GM23338 (cell line): Measurements from ENCODE around the gene LSM2. TPM values are rescaled to one million over a fixed set of nuclear protein-coding genes. Genes with fewer than 3 reads are reported as not detected.

Experiments
- ATAC-seq: fragments of 200-7000 bp; cut with Tn5 transposase; 3 replicates; pipeline ENCODE4 v1.9.1; 2020
- DNase-seq: peaks from one replicate; pipeline ENCODE4 v3.0.0-alpha.2; 2015; ENCODE audit warnings: low spot score
- H2AFZ ChIP-seq: fragments of 200-600 bp; sonication (generic); 2 replicates; pipeline ENCODE4 v1.8.0; 2016; ENCODE audit warnings: antibody characterized with exemption, mild to moderate bottlenecking, moderate library complexity
- H3F3A ChIP-seq: fragments of 200-600 bp; sonication (generic); replicated peaks from 2 replicates; pipeline ENCODE4 v1.8.0; 2017; ENCODE audit warnings: antibody characterized with exemption, mixed run types, low read depth
- H3K27ac ChIP-seq: fragments of 200-600 bp; sonication (generic); 2 replicates; pipeline ENCODE4 v1.6.1; 2016; ENCODE audit warnings: low read depth
- H3K27me3 ChIP-seq: fragments of 200-600 bp; sonication (generic); 2 replicates; pipeline ENCODE4 v1.8.0; 2016; ENCODE audit warnings: mild to moderate bottlenecking, mixed run types, moderate library complexity; ENCODE audit not compliant: insufficient read depth
- H3K36me3 ChIP-seq: fragments of 200-600 bp; sonication (generic); 2 replicates; pipeline ENCODE4 v1.8.0; 2016; ENCODE audit warnings: mild to moderate bottlenecking; ENCODE audit not compliant: insufficient read depth
- H3K4me1 ChIP-seq: fragments of 200-600 bp; sonication (generic); 2 replicates; pipeline ENCODE4 v1.8.0; 2016; ENCODE audit warnings: mild to moderate bottlenecking, moderate library complexity; ENCODE audit not compliant: insufficient read depth
- H3K4me2 ChIP-seq: fragments of 200-600 bp; sonication (generic); 2 replicates; pipeline ENCODE4 v1.7.1; 2017; ENCODE audit warnings: mixed run types
- H3K4me3 ChIP-seq: fragments of 200-600 bp; sonication (generic); 2 replicates; pipeline ENCODE4 v1.6.1; 2016; ENCODE audit warnings: mixed run types
- H3K79me2 ChIP-seq: fragments of 200-600 bp; sonication (generic); replicated peaks from 2 replicates; pipeline ENCODE4 v1.8.0; 2017; ENCODE audit warnings: mild to moderate bottlenecking; ENCODE audit not compliant: insufficient read depth
- H3K9me2 ChIP-seq: fragments of 200-600 bp; sonication (generic); 2 replicates; pipeline ENCODE4 v1.8.0; 2017; ENCODE audit not compliant: insufficient read depth
- H4K20me1 ChIP-seq: fragments of 200-600 bp; sonication (generic); replicated peaks from 2 replicates; pipeline ENCODE4 v1.8.0; 2017; ENCODE audit warnings: mild to moderate bottlenecking; ENCODE audit not compliant: insufficient read depth
- H3K27ac Mint-ChIP-seq: 2 replicates; pipeline ENCODE4 v1.8.0; 2020; ENCODE audit warnings: inconsistent platforms, mild to moderate bottlenecking, moderate library complexity, mixed read lengths
- H3K27me3 Mint-ChIP-seq: 3 replicates; pipeline ENCODE4 v1.8.0; 2022; ENCODE audit warnings: low read depth, mild to moderate bottlenecking, moderate library complexity, mixed read lengths, inconsistent platforms; ENCODE audit not compliant: insufficient read depth, poor library complexity
- H3K36me3 Mint-ChIP-seq: 3 replicates; pipeline ENCODE4 v1.8.0; 2021; ENCODE audit warnings: low read depth, mild to moderate bottlenecking, inconsistent platforms, moderate library complexity, mixed read lengths
- H3K4me1 Mint-ChIP-seq: 3 replicates; pipeline ENCODE4 v1.8.0; 2020; ENCODE audit warnings: mild to moderate bottlenecking, inconsistent platforms, mixed read lengths
- H3K4me3 Mint-ChIP-seq: 3 replicates; pipeline ENCODE4 v1.8.0; 2021; ENCODE audit warnings: moderate library complexity, mild to moderate bottlenecking, inconsistent platforms, mixed read lengths
- H3K9me3 Mint-ChIP-seq: 3 replicates; pipeline ENCODE4 v1.8.0; 2020; ENCODE audit warnings: moderate library complexity, mild to moderate bottlenecking, inconsistent platforms, mixed read lengths
- EZH2phosphoT487 ChIP-seq: fragments of 200-600 bp; sonication (generic); IDR thresholded peaks from one replicate; pipeline ENCODE4 v1.8.1; 2018; ENCODE audit warnings: antibody characterized with exemption; ENCODE audit not compliant: unreplicated experiment
- NANOG ChIP-seq: IDR thresholded peaks from 2 replicates; pipeline ENCODE4 v1.6.1; 2016; ENCODE audit warnings: antibody characterized with exemption, borderline replicate concordance
- REST ChIP-seq: IDR thresholded peaks from one replicate; pipeline ENCODE4 v1.6.1; 2018; ENCODE audit warnings: antibody characterized with exemption; ENCODE audit not compliant: unreplicated experiment
- ZNF114 ChIP-seq: fragments of 250-450 bp; sonication (Bioruptor Pico); IDR thresholded peaks from 2 replicates; pipeline ENCODE4 v1.5.0; 2020; ENCODE audit warnings: mild to moderate bottlenecking, moderate library complexity
- ZNF331 ChIP-seq: fragments of 250-450 bp; sonication (Bioruptor Pico); IDR thresholded peaks from 2 replicates; pipeline ENCODE4 v1.5.0; 2020; ENCODE audit warnings: low read depth, mild to moderate bottlenecking, moderate library complexity
- polyA plus RNA-seq: library from polyadenylated mRNA; unstranded; fragments of >200 nt; fragmentation: Nextera tagmentation; extraction: Ambion mirVana; gene quantifications from 2 replicates; pipeline ENCODE4 v1.2.1, GENCODE V29; 2016
- total RNA-seq: library from RNA; depleted of rRNA; stranded (reverse); fragments of >200 nt; shearing (Covaris generic); gene quantifications from 2 replicates; pipeline ENCODE4 v1.2.3, GENCODE V29; 2014
- TF ChIP-seq, protein P1 (sequence below): fragments of 250-450 bp; sonication (Bioruptor Pico); IDR thresholded peaks from 2 replicates; pipeline ENCODE4 v1.5.0; 2020; ENCODE audit warnings: mild to moderate bottlenecking, moderate library complexity

LSM2 gene
- total and polyA plus RNA-seq, 2 experiments from 2014 or later = 106 to 140 TPM

GRCh38 chr6:31844507-31844906 is 37.7 kb upstream of the LSM2 start (continued):
- TF ChIP-seq, protein P1, sequence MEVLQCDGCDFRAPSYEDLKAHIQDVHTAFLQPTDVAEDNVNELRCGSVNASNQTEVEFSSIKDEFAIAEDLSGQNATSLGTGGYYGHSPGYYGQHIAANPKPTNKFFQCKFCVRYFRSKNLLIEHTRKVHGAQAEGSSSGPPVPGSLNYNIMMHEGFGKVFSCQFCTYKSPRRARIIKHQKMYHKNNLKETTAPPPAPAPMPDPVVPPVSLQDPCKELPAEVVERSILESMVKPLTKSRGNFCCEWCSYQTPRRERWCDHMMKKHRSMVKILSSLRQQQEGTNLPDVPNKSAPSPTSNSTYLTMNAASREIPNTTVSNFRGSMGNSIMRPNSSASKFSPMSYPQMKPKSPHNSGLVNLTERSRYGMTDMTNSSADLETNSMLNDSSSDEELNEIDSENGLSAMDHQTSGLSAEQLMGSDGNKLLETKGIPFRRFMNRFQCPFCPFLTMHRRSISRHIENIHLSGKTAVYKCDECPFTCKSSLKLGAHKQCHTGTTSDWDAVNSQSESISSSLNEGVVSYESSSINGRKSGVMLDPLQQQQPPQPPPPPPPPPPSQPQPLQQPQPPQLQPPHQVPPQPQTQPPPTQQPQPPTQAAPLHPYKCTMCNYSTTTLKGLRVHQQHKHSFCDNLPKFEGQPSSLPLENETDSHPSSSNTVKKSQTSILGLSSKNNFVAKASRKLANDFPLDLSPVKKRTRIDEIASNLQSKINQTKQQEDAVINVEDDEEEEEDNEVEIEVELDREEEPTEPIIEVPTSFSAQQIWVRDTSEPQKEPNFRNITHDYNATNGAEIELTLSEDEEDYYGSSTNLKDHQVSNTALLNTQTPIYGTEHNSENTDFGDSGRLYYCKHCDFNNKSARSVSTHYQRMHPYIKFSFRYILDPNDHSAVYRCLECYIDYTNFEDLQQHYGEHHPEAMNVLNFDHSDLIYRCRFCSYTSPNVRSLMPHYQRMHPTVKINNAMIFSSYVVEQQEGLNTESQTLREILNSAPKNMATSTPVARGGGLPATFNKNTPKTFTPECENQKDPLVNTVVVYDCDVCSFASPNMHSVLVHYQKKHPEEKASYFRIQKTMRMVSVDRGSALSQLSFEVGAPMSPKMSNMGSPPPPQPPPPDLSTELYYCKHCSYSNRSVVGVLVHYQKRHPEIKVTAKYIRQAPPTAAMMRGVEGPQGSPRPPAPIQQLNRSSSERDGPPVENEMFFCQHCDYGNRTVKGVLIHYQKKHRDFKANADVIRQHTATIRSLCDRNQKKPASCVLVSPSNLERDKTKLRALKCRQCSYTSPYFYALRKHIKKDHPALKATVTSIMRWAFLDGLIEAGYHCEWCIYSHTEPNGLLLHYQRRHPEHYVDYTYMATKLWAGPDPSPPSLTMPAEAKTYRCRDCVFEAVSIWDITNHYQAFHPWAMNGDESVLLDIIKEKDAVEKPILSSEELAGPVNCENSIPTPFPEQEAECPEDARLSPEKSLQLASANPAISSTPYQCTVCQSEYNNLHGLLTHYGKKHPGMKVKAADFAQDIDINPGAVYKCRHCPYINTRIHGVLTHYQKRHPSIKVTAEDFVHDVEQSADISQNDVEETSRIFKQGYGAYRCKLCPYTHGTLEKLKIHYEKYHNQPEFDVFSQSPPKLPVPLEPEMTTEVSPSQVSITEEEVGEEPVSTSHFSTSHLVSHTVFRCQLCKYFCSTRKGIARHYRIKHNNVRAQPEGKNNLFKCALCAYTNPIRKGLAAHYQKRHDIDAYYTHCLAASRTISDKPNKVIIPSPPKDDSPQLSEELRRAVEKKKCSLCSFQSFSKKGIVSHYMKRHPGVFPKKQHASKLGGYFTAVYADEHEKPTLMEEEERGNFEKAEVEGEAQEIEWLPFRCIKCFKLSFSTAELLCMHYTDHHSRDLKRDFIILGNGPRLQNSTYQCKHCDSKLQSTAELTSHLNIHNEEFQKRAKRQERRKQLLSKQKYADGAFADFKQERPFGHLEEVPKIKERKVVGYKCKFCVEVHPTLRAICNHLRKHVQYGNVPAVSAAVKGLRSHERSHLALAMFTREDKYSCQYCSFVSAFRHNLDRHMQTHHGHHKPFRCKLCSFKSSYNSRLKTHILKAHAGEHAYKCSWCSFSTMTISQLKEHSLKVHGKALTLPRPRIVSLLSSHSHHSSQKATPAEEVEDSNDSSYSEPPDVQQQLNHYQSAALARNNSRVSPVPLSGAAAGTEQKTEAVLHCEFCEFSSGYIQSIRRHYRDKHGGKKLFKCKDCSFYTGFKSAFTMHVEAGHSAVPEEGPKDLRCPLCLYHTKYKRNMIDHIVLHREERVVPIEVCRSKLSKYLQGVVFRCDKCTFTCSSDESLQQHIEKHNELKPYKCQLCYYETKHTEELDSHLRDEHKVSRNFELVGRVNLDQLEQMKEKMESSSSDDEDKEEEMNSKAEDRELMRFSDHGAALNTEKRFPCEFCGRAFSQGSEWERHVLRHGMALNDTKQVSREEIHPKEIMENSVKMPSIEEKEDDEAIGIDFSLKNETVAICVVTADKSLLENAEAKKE (CRISPR knock-in tag) = no peak
- TF ChIP-seq ZNF331 (CRISPR knock-in tag) = no peak

GRCh38 chr6:31842053-31842452 is 35.3 kb upstream of the LSM2 start:
- Mint-ChIP-seq H3K27me3 (peaks cover 11% of the 10 kb centered on the region), H3K4me1 (peaks cover 13% of the 10 kb centered on the region), H3K36me3 (peaks cover 46% of the 10 kb centered on the region), H3K9me3 (no peaks in the 10 kb centered on the region; the same call in 2 of the 3 replicates), H3K4me3 (no peak overlapping the region), H3K27ac (no peak overlapping the region)
- Histone ChIP-seq H3K9me2 (no peaks in the 10 kb centered on the region), H3K27me3 (no peaks in the 10 kb centered on the region), H3K4me1 (peaks cover 12% of the 10 kb centered on the region), H4K20me1 (peaks cover 30% of the 10 kb centered on the region), H3K4me2 (no peak overlapping the region), H2AFZ (no peak overlapping the region), H3K4me3 (no peak overlapping the region), H3K79me2 (peaks cover 20% of the 10 kb centered on the region), H3K36me3 (peaks cover 37% of the 10 kb centered on the region), H3F3A (peaks cover 51% of the 10 kb centered on the region), H3K27ac (peak overlapping the region; percentile 75)
- ATAC-seq = peak; percentile 4; the same call in 1 of the 3 replicates
- no peak for DNase-seq
- TF ChIP-seq ZNF114 (no peak), NANOG (no peak), REST (no peak), EZH2phosphoT487 (no peak)
- TF ChIP-seq, protein P1 (CRISPR knock-in tag) = no peak
